ENCODE measurements around the gene ARMC5.

The ARMC5 gene

GRCh38 chr16:31451681-31452351 lies 7.5 kb upstream of the ARMC5 start:
- H3K27me3 ChIP-seq (ENCODE audit: insufficient read depth, low read length): no peaks in the 10 kb centered on the region
- H2AFZ ChIP-seq (ENCODE audit: low read length, unreplicated experiment): no peak overlapping the region
- H3K4me1 ChIP-seq (ENCODE audit: control insufficient read depth, insufficient read depth, low read length, unreplicated experiment): peaks cover 47% of the 10 kb centered on the region
- H3K27ac ChIP-seq (ENCODE audit: low read depth, low read length): peak overlapping the region; percentile 98
- no peak overlapping the region for H3K4me3 ChIP-seq (ENCODE audit: low read depth, low read length)
- no peaks in the 10 kb centered on the region for H3K36me3 ChIP-seq (ENCODE audit: insufficient read depth, low read length)
- H3K79me2 ChIP-seq (ENCODE audit: control insufficient read depth, insufficient read depth, low read length, unreplicated experiment): peaks cover 19% of the 10 kb centered on the region

GRCh38 chr16:31452631-31453106 lies 6.6 kb upstream of the ARMC5 start:
- H3K27ac ChIP-seq (ENCODE audit: low read depth, low read length): peak overlapping the region; percentile 98

DNA sequence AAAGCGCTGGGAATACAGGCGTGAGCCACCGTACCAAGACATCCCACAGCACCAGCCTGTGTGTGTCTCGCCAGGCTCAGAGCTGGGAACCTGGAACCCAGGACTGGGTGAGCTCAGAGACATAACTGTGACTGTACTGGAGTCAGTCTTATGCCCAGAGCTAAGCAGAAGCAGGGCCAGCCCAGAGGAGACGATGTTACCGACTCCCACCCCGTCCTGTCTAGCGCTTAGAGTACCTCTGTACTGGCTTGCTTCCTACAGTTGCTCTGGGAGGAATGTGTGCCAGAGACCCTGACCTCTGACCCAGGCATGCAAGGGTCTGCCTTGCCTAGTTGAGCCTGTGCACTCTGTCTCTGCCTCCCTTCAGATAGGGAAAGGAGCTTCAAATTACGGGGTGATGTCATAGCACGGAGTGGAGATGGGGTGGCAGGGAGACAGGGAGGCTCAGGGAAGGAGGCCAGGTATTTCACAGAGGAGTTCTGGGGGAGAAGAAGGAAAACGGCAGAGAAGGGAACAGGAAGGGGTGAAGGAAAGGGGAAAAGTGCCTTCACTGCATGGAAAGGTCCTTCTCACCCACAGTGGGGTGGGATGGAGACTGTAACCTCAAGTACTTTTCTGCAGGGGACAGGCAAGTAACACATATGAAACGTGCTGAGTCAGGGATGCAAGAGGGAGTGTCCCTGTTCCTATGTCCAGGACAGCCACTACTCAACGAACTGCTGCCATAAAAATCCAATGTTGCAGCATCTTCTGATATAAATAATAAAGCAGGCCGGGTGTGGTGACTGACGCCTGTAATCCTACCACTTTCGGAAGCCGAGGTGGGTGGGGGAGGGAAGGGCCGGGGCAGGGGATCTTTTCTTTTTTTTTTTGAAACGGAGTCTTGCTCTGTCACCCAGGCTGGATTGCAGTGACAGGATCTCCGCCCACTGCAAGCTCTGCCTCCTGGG lies 5.8 kb upstream of the ARMC5 start:
- H3K27me3 ChIP-seq (ENCODE audit: insufficient read depth, low read length): no peaks in the 10 kb centered on the region
- peak overlapping the region; percentile 98 for H3K27ac ChIP-seq (ENCODE audit: low read depth, low read length)
- no peak overlapping the region for H2AFZ ChIP-seq (ENCODE audit: low read length, unreplicated experiment)
- no peaks in the 10 kb centered on the region for H3K36me3 ChIP-seq (ENCODE audit: insufficient read depth, low read length)
- peaks cover 36% of the 10 kb centered on the region for H3K79me2 ChIP-seq (ENCODE audit: control insufficient read depth, insufficient read depth, low read length, unreplicated experiment)
- peaks cover 58% of the 10 kb centered on the region for H3K4me1 ChIP-seq (ENCODE audit: control insufficient read depth, insufficient read depth, low read length, unreplicated experiment)
- peak overlapping the region; percentile 66 for H3K4me3 ChIP-seq (ENCODE audit: low read depth, low read length)

More at GRCh38 chr16:31452631-31453106, 6.6 kb upstream of the ARMC5 start:
- Histone ChIP-seq H3K4me1 (ENCODE audit: control insufficient read depth, insufficient read depth, low read length, unreplicated experiment) (peaks cover 56% of the 10 kb centered on the region), H3K27me3 (ENCODE audit: insufficient read depth, low read length) (no peaks in the 10 kb centered on the region), H3K4me3 (ENCODE audit: low read depth, low read length) (peak overlapping the region; percentile 66; the same call in 1 of the 2 replicates), H3K79me2 (ENCODE audit: control insufficient read depth, insufficient read depth, low read length, unreplicated experiment) (peaks cover 28% of the 10 kb centered on the region), H2AFZ (ENCODE audit: low read length, unreplicated experiment) (peak overlapping the region; percentile 29), H3K36me3 (ENCODE audit: insufficient read depth, low read length) (no peaks in the 10 kb centered on the region)

GRCh38 chr16:31455601-31456314 lies 3.5 kb upstream of the ARMC5 start:
- Histone ChIP-seq H3K79me2 (ENCODE audit: control insufficient read depth, insufficient read depth, low read length, unreplicated experiment) (peaks cover 37% of the 10 kb centered on the region), H3K36me3 (ENCODE audit: insufficient read depth, low read length) (no peaks in the 10 kb centered on the region), H3K27ac (ENCODE audit: low read depth, low read length) (peak overlapping the region; percentile 19; the same call in 1 of the 2 replicates), H3K27me3 (ENCODE audit: insufficient read depth, low read length) (no peaks in the 10 kb centered on the region), H2AFZ (ENCODE audit: low read length, unreplicated experiment) (no peak overlapping the region), H3K4me1 (ENCODE audit: control insufficient read depth, insufficient read depth, low read length, unreplicated experiment) (peaks cover 64% of the 10 kb centered on the region), H3K4me3 (ENCODE audit: low read depth, low read length) (peak overlapping the region; percentile 4; the same call in 1 of the 2 replicates)

GRCh38 chr16:31456988-31457360 lies 2.3 kb upstream of the ARMC5 start:
- peaks cover 41% of the 10 kb centered on the region for H3K79me2 ChIP-seq (ENCODE audit: control insufficient read depth, insufficient read depth, low read length, unreplicated experiment)
- H3K4me3 ChIP-seq (ENCODE audit: low read depth, low read length): peak overlapping the region; percentile 84
- H3K4me1 ChIP-seq (ENCODE audit: control insufficient read depth, insufficient read depth, low read length, unreplicated experiment): peaks cover 57% of the 10 kb centered on the region
- no peaks in the 10 kb centered on the region for H3K36me3 ChIP-seq (ENCODE audit: insufficient read depth, low read length)
- no peak overlapping the region for H2AFZ ChIP-seq (ENCODE audit: low read length, unreplicated experiment)
- no peaks in the 10 kb centered on the region for H3K27me3 ChIP-seq (ENCODE audit: insufficient read depth, low read length)
- no peak overlapping the region for H3K27ac ChIP-seq (ENCODE audit: low read depth, low read length)

DNA sequence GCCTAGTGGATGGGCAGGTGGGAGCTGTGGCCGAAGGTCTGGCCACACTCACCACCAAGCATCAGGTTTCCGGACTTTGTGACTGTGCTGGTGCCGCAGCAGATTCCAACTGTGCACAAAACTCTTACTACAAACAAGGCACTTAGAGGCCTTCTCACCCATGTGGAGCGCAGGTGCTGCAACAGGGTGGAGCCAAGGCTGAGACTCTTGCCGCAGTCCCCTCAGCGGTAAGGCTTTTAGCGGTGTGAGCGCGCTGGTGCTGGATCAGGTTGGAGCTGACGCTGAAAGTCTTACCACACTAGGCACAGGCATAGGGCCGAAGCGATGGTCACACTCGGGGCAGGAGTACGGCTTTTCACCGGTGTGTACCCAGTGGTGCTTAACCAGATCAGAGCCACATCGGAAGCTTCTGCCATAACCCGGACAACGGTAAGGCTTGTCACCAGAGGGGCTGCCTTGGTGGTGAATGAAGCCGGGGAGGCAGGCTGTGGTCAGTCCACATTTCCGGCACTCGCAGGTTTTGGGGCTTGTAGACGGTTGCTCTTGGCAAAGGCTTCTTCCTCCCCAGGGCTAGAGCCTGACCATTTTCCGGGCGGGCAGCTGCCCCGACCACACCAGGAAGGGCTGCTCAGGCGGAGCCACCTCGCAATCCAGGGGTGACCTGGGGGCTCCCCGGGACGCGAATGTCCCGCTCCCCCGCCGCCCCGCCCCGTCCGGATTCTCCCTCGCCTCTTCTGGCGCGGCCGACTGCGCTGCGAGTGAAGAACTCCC lies 1.0 kb upstream of the ARMC5 start:
- Histone ChIP-seq H3K36me3 (ENCODE audit: insufficient read depth, low read length) (no peaks in the 10 kb centered on the region), H3K27ac (ENCODE audit: low read depth, low read length) (peak overlapping the region; percentile 90), H2AFZ (ENCODE audit: low read length, unreplicated experiment) (peak overlapping the region; percentile 9), H3K79me2 (ENCODE audit: control insufficient read depth, insufficient read depth, low read length, unreplicated experiment) (peaks cover 41% of the 10 kb centered on the region), H3K4me1 (ENCODE audit: control insufficient read depth, insufficient read depth, low read length, unreplicated experiment) (peaks cover 46% of the 10 kb centered on the region), H3K27me3 (ENCODE audit: insufficient read depth, low read length) (no peaks in the 10 kb centered on the region), H3K4me3 (ENCODE audit: low read depth, low read length) (peak overlapping the region; percentile 84)

DNA sequence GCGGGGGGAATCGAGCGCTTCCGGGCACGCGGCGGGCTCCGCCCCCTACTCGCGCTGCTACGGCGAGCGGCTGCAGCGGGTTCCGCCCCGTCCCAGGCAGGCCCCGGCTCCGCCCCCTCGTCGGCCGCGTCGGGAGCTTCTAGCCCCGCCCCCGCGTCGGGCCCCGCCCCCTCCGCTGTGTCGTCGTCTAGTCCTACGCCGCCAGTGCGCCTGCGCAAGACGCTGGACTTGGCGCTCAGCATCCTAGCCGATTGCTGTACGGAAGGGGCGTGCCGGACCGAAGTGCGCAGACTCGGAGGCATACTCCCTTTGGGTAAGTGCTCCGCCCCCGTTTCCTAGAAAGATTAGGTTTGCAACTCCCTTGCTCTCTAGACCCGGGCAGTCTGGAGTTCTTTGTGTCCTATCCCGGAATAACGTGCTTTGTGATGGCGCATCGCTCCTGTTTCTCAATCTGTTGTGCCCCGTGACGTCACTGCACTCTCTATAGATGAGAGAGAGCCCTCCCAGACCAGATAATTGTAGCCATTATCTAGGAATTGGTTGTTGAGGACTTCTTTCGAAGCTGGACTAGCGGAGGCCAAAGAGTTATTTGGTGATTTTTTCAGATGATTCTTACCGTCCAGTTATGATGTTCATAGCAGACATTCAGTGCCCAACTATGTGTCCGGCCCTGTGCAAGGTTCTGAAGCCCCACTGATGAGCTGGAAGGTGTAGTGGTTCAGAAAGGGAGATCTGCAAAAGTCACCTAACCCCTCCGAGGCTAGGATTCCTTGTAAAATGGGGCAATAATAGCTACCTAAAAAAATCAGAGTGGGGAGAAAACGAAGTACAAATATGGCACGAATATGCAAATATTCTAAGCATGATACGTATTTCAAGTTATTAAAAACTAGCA lies 633 bp downstream of the ARMC5 start:
- H3K4me1 ChIP-seq (ENCODE audit: control insufficient read depth, insufficient read depth, low read length, unreplicated experiment): peaks cover 33% of the 10 kb centered on the region
- H3K27ac ChIP-seq (ENCODE audit: low read depth, low read length): peak overlapping the region; percentile 90
- peaks cover 40% of the 10 kb centered on the region for H3K79me2 ChIP-seq (ENCODE audit: control insufficient read depth, insufficient read depth, low read length, unreplicated experiment)
- no peak overlapping the region for H2AFZ ChIP-seq (ENCODE audit: low read length, unreplicated experiment)
- H3K27me3 ChIP-seq (ENCODE audit: insufficient read depth, low read length): no peaks in the 10 kb centered on the region
- no peaks in the 10 kb centered on the region for H3K36me3 ChIP-seq (ENCODE audit: insufficient read depth, low read length)
- H3K4me3 ChIP-seq (ENCODE audit: low read depth, low read length): peak overlapping the region; percentile 84

GRCh38 chr16:31460582-31461002 lies 1.3 kb downstream of the ARMC5 start:
- peaks cover 27% of the 10 kb centered on the region for H3K4me1 ChIP-seq (ENCODE audit: control insufficient read depth, insufficient read depth, low read length, unreplicated experiment)
- H3K27me3 ChIP-seq (ENCODE audit: insufficient read depth, low read length): no peaks in the 10 kb centered on the region
- no peak overlapping the region for H2AFZ ChIP-seq (ENCODE audit: low read length, unreplicated experiment)
- peaks cover 33% of the 10 kb centered on the region for H3K79me2 ChIP-seq (ENCODE audit: control insufficient read depth, insufficient read depth, low read length, unreplicated experiment)
- H3K4me3 ChIP-seq (ENCODE audit: low read depth, low read length): peak overlapping the region; percentile 77
- H3K27ac ChIP-seq (ENCODE audit: low read depth, low read length): peak overlapping the region; percentile 90
- H3K36me3 ChIP-seq (ENCODE audit: insufficient read depth, low read length): no peaks in the 10 kb centered on the region

GRCh38 chr16:31461201-31461920 lies 2.1 kb downstream of the ARMC5 start:
- H3K27me3 ChIP-seq (ENCODE audit: insufficient read depth, low read length): no peaks in the 10 kb centered on the region
- H3K4me3 ChIP-seq (ENCODE audit: low read depth, low read length): no peak overlapping the region
- peaks cover 21% of the 10 kb centered on the region for H3K4me1 ChIP-seq (ENCODE audit: control insufficient read depth, insufficient read depth, low read length, unreplicated experiment)
- H3K27ac ChIP-seq (ENCODE audit: low read depth, low read length): no peak overlapping the region
- no peaks in the 10 kb centered on the region for H3K36me3 ChIP-seq (ENCODE audit: insufficient read depth, low read length)
- H2AFZ ChIP-seq (ENCODE audit: low read length, unreplicated experiment): no peak overlapping the region
- H3K79me2 ChIP-seq (ENCODE audit: control insufficient read depth, insufficient read depth, low read length, unreplicated experiment): peaks cover 26% of the 10 kb centered on the region

Measured in ACC112 (cell line).